Cerebellar cortex (tissue), 1 donor: ENCODE data around the gene WNK1.
"Not testable (repeated sequence)": the region's sequence is repeated elsewhere in the genome, so short reads cannot be mapped to it uniquely, and the experiment has no call there.

Experiments
- DNase-seq: peaks from one replicate; pipeline ENCODE4 v3.0.0-alpha.2; 2015; ENCODE audit warnings: low spot score

The WNK1 gene

GRCh38 chr12:749751-750270, 2.6 kb upstream of the WNK1 start:
- DNase-seq: no peak

- DNase-seq: no peak
Measured at GRCh38 chr12:750366-751191, 1.8 kb upstream of the WNK1 start.

DNA sequence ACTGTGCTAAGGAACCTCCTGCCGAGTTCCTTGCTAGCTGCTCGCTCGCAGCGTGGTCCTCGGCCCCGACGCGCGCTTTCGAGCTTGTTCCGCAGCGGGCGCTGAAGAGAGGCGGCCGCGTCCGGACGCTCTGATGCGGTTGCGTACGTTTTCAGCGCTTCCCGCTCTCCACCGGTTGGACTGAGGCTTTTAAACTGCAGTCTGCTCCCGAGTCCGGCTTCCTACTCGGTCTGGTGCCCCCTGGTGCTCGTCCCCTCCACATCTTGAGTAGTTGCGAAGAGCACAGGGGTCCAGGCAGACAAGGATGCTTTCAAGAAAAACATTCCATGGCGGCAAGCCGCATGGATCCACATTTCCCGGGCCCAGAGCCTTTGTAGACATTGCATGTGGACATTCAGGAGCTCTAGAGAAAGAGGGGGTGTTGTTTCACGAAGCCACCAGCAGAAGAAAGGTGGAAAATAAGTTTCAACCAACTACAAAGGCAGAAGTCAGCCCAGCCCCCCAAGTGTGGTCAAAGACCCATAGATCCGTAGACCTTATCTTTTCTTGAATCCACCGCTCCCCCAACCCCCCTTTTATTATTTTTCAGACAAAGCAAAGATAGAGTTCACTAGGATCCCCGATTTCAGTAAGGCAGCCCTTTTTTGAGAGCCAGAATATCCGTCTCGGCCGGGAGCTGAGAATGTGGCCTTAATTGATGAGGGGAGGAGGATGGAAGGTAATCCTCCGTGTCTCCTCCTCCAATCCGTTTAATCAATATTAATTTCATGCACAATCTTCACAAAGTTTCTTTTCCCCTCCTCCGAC, 984 bp upstream of the WNK1 start:
- peak; percentile 96 for DNase-seq

DNA sequence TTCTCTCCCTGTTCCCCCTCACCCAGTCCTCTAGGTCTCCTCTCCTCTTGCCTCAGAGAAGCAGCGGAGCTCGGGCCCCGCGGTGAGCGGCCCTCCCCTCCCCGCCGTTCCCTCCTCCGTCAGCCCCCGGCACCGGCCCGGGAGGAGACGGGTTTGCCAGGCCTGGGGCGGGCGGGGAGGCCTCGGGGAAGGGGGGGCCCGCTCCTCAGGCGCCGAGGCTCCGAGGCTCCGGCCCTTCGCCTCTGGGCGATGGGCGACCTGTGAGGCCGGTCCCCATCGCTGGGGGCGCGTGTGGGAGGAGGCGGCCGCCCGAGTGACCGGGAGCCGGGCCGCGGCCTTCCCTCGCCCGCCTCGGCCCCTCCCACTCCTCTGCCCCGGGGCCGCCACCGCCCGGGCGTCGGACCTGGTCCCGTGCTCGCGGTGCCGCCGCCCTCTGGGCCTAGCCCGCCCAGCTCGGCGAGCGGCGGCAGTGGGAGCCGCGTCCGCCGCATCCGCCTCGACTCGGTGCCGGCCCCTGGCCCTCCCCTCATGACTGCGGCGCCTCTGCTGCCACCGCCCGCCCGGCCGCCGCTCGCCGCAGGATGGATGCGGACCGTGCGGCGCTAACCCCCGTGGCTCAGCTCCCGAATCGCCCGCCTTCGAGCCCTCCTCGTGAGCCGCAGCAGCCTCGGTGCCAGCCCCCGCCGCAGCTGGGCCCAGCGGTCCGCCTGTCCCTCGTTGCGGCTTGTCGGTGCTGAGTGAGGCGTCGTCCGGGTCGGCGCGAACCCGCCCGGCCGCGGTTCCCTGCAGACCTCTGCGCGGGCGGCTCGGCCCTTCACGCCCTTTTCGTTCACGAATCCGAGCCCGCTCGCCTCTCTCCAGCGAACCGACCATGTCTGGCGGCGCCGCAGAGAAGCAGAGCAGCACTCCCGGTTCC, 574 bp downstream of the WNK1 start:
- DNase-seq: no peak

DNA sequence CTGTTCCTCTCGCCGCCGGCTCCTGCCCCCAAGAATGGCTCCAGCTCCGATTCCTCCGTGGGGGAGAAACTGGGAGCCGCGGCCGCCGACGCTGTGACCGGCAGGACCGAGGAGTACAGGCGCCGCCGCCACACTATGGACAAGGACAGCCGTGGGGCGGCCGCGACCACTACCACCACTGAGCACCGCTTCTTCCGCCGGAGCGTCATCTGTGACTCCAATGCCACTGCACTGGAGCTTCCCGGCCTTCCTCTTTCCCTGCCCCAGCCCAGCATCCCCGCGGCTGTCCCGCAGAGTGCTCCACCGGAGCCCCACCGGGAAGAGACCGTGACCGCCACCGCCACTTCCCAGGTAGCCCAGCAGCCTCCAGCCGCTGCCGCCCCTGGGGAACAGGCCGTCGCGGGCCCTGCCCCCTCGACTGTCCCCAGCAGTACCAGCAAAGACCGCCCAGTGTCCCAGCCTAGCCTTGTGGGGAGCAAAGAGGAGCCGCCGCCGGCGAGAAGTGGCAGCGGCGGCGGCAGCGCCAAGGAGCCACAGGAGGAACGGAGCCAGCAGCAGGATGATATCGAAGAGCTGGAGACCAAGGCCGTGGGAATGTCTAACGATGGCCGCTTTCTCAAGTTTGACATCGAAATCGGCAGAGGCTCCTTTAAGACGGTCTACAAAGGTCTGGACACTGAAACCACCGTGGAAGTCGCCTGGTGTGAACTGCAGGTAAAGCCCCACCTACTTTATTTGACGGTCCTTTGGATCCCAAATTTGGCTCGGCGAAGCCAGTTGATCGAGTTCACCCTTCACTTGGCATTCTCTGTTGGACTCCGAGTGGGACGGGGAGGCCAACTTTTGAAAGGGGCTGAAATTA, 1.5 kb downstream of the WNK1 start:
- DNase-seq: peak; percentile 46

GRCh38 chr12:754473-754820, 2.1 kb downstream of the WNK1 start:
- DNase-seq: peak; percentile 38

GRCh38 chr12:754851-755562, 2.6 kb downstream of the WNK1 start:
- peak; percentile 48 for DNase-seq

- no peak for DNase-seq
Measured at GRCh38 chr12:759628-760027, 7.2 kb downstream of the WNK1 start.

DNA sequence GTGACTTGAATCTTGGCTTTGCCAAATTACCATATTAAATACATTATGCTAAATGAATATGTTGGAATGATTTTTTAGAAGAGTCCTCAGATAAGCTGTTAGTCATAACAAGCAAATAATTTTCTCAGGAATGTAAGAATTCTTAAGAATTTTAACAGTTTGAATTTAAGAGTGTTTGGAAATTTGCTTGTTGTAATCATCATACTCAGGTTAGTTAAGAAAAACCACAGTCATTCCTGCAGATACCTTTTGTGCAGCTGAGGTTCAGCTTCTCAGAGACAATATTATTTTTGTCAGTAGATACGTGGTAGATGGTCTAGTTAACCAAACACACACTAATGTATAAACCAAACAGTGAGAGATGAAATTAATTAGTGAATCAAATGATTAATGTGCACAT, 8.9 kb downstream of the WNK1 start:
- DNase-seq: no peak

GRCh38 chr12:765840-766239, 13.5 kb downstream of the WNK1 start:
- no peak for DNase-seq

GRCh38 chr12:768434-768833, 16.1 kb downstream of the WNK1 start:
- DNase-seq: no peak

GRCh38 chr12:770479-770878, 18.1 kb downstream of the WNK1 start:
- DNase-seq: no peak

GRCh38 chr12:772056-772697, 19.8 kb downstream of the WNK1 start:
- DNase-seq: no peak

- DNase-seq: no peak
Measured at GRCh38 chr12:774051-774614, 21.8 kb downstream of the WNK1 start.

- not testable (repeated sequence) for DNase-seq
Measured at GRCh38 chr12:775973-776771, 23.8 kb downstream of the WNK1 start.

DNA sequence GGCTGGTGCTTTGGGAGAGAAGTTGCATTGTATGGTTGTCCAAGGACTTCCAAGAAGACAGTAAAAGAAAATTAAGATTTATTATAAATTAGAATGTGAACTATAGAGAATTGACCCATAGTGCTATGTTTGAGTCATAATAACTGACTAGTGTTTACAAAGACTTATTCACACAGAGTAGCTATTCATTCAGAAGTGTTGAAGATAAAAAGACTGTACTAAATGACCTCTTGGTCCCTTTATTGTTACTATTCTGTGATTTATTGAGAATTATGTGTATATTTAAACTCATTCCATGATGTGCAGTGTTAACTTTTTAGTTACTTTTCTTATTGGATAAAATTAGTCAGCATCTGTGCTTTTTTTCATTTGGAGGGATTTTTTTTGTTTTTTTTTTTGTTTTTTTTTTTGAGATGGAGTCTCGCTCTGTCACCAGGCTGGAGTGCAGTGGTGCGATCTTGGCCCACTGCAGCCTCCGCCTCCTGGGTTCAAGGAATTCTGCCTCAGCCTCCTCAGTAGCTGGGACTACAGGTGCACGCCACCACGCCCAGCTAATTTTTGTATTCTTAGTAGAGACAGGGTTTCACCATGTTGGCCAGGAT, 24.5 kb downstream of the WNK1 start:
- not testable (repeated sequence) for DNase-seq

- no peak for DNase-seq
Measured at GRCh38 chr12:777550-778047, 25.2 kb downstream of the WNK1 start.

- no peak for DNase-seq
Measured at GRCh38 chr12:778615-779014, 26.2 kb downstream of the WNK1 start.
